Motor neuron (in vitro differentiated cells): ENCODE measurements around the gene LIPC. TPM values are rescaled to one million over a fixed set of nuclear protein-coding genes. Genes with fewer than 3 reads are reported as not detected.

Source experiments
- ATAC-seq, 8 experiments: fragments of 200-7000 bp; cut with Tn5 transposase; replicated peaks in 6 of 8; 2 replicates each; pipeline ENCODE4 v1.8.0; 2021; ENCODE audit warnings: mild to moderate bottlenecking in 8 of 8, moderate library complexity in 8 of 8
- H3K27ac ChIP-seq, 2 donors: fragments of 250-450 bp; sonication (Bioruptor Pico); 2 replicates each; pipeline ENCODE4 v1.9.0; 2021; ENCODE audit warnings: antibody characterized with exemption in 2 of 2, mild to moderate bottlenecking in 2 of 2, moderate library complexity in 1 of 2
- H3K4me1 ChIP-seq, 2 donors: fragments of 250-450 bp; sonication (Bioruptor Pico); replicated peaks in 1 of 2; 2 replicates each; pipeline ENCODE4 v1.6.1; 2021; ENCODE audit warnings: antibody characterized with exemption in 2 of 2, mild to moderate bottlenecking in 2 of 2, moderate library complexity in 1 of 2
- H3K4me3 ChIP-seq, 5 donors: fragments of 250-450 bp; sonication (Bioruptor Pico); 2 replicates each; pipeline ENCODE4 v1.9.0; 2021; ENCODE audit warnings: antibody characterized with exemption in 5 of 5, mild to moderate bottlenecking in 5 of 5, moderate library complexity in 4 of 5
- WGBS, 10 experiments: fragments of 450-650 bp; shearing (Covaris generic); methylation state at CpG; one replicate each; pipeline ENCODE4 v1.0.0; 2022; 5-methylcytosine and 5-hydroxymethylcytosine counted together
- in situ Hi-C, 9 experiments: fragments of 400-800 bp; cut with MboI; loops; one replicate each; pipeline ENCODE4 v1.15.0; 2021; ENCODE audit warnings: low sequenced_read_pairs in 9 of 9, low pct_unique_long_range_greater_than_20kb in 2 of 9; ENCODE audit not compliant: unreplicated experiment in 9 of 9
- total RNA-seq, 8 experiments: library from RNA; unstranded; fragments of 300-600 nt; gene quantifications; 2 replicates each; pipeline versions ENCODE4 v1.2.3 to v1.2.4, GENCODE V29; 2022

Gene LIPC
- total RNA-seq, 8 experiments from 2014 or later: 0.14 to 5.0 (median 0.47) TPM; not detected in 5

DNA sequence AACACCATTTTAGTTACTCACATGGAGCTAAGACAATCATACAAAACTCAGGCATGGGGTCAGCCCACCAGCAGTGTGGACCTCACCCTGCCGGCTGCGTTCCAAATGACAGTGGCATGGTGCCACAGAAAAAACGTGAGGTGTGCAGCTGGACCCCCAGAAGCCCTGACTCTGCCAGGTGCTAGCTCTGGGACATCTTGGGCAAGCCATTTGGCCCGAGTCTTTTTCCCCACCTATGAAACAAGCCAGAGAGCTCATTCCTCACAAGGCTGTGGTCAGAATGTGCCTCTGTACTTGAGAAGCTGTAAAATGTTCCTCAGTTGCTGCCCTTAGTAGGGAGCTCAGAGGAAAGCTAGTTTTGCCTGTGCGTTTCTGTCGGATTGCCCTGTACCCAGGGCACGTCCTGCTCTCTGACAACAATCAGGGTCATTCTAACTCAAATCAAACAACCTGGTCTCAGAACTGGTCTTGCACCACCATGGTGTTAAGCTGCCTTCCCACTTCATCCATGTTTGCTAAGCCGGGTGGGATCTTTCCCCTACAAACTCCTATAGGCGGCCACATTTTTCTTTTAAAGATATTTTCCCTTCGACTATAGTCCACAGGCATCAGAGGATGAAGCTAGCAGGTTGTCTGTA lies 44.9 kb downstream of the LIPC start:
- 65 to 90% (median 80%) methylated on average over 2 to 7 of the region's 10 CpGs; no CpG with 5 or more reads in 2 of the 10 experiments for WGBS, 10 experiments
- H3K27ac ChIP-seq: no peak overlapping the region
- no peak for ATAC-seq
- no peak overlapping the region for H3K4me3 ChIP-seq
- in situ Hi-C loops: no loop called here
- H3K4me1 ChIP-seq: peaks cover 3 to 14% of the 10 kb centered on the region in 2 donors

DNA sequence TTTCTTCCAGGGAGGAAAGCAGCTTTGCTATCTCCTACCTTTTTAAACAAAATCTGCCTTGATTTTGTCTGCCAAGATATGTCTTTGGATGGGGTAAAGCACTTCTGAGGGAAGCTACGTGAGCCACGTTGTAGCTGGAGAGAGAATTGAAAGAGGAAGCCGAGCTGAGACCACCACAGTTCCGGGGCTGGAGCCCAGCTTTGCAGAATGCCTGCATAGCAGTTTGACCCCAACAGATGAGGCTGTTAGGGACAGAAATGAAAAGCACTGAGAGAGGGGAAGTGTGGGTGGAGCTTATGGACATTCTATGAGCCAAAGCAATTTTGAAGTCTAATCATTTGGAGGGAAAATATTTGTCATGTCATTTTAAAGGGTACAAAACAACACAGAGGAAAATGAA lies 45.4 kb downstream of the LIPC start:
- in situ Hi-C loops: no loop called here
- Histone ChIP-seq H3K4me1 (peaks cover 3 to 14% of the 10 kb centered on the region in 2 donors), H3K27ac (no peak overlapping the region), H3K4me3 (no peak overlapping the region)
- 23 to 100% (median 66%) methylated on average over 1 to 4 of the region's 4 CpGs; no CpG with 5 or more reads in 2 of the 10 experiments for WGBS, 10 experiments
- ATAC-seq: no peak

DNA sequence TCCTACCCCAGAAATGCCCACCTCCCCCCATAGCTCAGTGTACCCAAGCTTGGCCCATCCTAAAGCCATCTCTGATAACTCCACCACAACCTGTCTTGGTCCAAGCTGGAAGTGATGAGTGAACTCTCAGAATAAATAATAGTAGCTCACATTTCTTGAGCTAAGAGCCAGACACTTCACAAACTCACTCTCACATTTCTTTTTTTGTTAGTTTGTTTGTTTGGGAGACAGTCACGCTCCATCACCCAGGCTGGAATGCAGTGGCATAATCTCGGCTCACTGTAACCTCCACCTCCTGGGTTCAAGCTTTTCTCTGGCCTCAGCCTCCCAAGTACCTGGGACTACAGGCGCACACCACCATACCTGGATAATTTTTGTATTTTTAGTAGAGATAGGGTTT lies 46.2 kb downstream of the LIPC start:
- peaks cover 3 to 10% of the 10 kb centered on the region in 2 donors for H3K4me1 ChIP-seq
- ATAC-seq: no peak
- no peak overlapping the region for H3K4me3 ChIP-seq
- in situ Hi-C loops: no loop called here
- WGBS, 10 experiments: 67 to 100% (median 100%) methylated on average over 1 to 2 of the region's 3 CpGs; no CpG with 5 or more reads in 2 of the 10 experiments
- H3K27ac ChIP-seq: no peak overlapping the region

DNA sequence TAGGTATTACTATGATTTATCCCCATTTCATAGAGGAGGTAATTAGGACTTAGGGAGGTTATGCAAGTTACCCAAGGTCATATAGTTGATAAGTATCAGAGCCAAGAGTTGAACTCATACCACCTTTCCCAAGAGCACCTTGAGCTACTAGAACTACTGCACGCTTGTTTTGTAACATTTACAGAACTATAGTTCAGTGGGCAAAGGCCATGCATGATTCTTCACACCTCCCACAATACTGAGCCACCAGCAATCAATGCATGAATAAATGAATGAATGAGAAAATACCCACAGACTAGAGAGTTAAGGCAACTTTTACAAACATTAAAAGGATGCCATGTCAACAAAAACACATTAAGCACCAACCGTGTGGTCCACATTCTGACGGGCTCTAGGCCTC lies 46.8 kb downstream of the LIPC start:
- H3K27ac ChIP-seq: no peak overlapping the region
- peaks cover 3 to 10% of the 10 kb centered on the region in 2 donors for H3K4me1 ChIP-seq
- H3K4me3 ChIP-seq: no peak overlapping the region
- no peak for ATAC-seq
- 80 to 100% (median 100%) methylated on average over 1 to 3 of the region's 3 CpGs; no CpG with 5 or more reads in 2 of the 10 experiments for WGBS, 10 experiments
- in situ Hi-C loops: no loop called here

DNA sequence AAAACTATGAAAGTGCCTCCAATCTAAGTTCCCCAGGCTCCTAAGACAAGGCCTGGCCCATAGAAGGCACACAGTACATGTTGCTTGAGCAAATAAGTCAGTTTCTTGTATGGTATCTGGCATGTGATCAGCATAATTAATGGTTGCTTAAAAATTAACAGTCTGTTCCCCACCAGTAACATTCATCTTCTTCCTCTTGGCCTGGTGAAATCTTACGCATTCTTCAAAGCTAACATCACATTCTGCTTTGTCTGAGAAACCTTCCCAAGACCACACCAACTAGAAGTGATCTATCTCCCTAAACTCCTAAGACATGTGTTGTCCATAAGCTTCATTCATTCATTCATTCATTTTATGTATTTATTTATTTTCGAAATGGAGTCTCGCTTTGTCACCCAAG lies 48.1 kb downstream of the LIPC start:
- WGBS, 10 experiments: 67 to 100% (median 97%) methylated on average over 1 to 3 of the region's 3 CpGs; no CpG with 5 or more reads in 5 of the 10 experiments
- H3K4me3 ChIP-seq: no peak overlapping the region
- H3K27ac ChIP-seq: no peak overlapping the region
- peaks cover 3 to 10% of the 10 kb centered on the region in 2 donors for H3K4me1 ChIP-seq
- in situ Hi-C loops: no loop called here
- ATAC-seq: no peak

DNA sequence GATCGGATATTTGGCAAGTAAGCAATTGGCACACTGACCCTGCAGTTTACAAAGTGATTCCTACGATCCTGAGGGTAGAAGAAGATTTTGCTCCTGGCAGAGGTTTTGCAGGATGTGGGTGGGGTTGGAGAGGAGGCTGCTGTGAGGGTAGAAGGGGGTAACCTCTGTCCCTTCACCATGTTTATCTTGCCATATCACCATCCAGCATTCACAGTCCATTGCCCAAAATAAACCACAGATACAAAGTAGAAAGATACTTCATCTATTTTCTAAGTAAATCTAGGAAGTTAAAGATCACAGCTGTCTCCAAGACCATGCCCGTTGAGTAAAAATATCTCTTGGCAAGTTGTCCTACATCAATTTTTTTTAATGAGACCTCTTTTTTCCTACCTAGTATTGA lies 51.6 kb downstream of the LIPC start:
- WGBS, 10 experiments: 67 to 100% (median 79%) methylated on average over 1 to 3 of the region's 3 CpGs; no CpG with 5 or more reads in 2 of the 10 experiments
- no peak overlapping the region for H3K27ac ChIP-seq
- H3K4me3 ChIP-seq: no peak overlapping the region
- in situ Hi-C loops: no loop called here
- no peaks in the 10 kb centered on the region for H3K4me1 ChIP-seq
- ATAC-seq: no peak

DNA sequence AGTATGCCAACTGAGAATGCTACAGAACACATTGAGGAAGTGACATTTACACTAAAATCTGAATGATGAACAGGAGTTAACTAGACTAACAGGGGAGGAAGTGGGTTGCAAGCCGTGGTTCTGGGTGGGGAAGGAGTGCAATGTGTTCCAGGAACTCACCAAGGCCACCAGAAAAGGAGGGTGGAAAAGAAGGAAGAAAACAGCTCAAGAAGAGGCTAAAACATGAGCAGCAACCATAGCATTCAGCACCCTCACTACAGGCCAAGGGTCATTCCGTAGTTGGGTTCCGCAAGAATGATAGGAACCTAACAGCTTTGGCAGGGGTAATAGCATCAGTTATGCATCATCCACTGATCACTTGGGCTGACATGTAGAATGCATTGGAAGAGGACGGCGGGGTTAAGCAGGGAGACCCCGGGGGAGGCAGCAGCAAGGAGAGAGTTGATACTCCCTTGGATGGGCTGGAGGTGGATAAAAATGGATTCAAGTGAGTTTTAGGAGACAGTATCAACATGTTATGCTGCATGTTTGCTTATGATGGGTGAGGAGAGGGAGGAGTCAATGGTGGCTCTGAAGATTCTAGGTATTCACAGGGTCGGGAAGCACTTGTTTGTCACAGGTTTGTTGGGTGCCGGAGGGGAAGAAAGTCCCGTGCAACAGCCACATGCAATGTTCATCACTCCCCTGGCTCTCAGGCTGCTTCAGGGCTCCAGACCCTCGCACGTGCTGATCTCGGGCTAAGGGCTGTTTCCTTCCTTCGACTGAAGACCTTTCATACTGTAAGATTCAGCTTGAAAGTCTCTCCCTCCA lies 53.2 kb downstream of the LIPC start:
- no peak overlapping the region for H3K27ac ChIP-seq
- no peak for ATAC-seq
- no peaks in the 10 kb centered on the region for H3K4me1 ChIP-seq
- 73 to 100% (median 87%) methylated on average over 1 to 12 of the region's 13 CpGs for WGBS, 10 experiments
- no peak overlapping the region for H3K4me3 ChIP-seq
- in situ Hi-C loops: no loop called here

DNA sequence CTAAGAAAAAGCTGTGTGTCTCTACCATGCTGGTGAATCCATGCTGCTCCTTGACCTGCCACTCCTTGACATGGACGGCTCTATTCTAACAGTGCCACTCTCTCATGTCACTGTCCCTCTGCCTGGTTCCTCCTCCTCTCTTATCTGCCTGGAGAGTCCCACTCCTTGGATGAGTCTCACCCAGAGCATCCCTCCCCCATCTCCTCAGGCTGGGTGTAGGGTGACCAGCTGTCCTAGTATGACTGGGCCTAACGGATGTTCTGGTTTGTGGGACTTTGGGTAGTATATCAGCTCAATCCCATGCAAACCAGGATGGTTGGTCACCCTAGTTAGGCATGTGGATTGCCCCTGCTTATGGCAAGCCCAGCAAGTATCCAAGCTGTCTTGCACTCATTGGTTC lies 54.3 kb downstream of the LIPC start:
- ATAC-seq: no peak
- H3K4me1 ChIP-seq: no peaks in the 10 kb centered on the region
- H3K4me3 ChIP-seq: no peak overlapping the region
- H3K27ac ChIP-seq: no peak overlapping the region
- in situ Hi-C loops: no loop called here
- WGBS, 10 experiments: 83 to 92% (median 83%) methylated on average over 1 to 2 of the region's 2 CpGs; no CpG with 5 or more reads in 7 of the 10 experiments

DNA sequence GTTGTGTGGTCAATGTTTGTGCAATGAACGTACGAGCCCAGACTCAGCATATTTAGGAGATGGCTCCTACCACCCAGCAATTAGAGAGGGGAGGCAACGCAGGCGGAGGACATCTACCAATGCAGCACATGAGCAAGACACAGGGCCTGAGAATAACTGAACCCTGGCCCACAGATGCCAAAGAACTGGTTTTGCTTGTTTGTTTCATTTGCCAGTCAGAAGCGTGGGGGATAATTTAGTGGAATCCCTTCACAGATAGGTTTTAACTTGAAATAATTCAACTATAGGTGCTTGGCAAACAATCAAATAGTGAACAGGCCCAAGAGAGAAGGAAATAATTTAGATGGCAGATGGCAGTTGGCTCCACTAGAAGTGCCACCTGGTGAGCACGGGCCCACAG lies 54.8 kb downstream of the LIPC start:
- H3K4me3 ChIP-seq: no peak overlapping the region
- H3K27ac ChIP-seq: no peak overlapping the region
- WGBS, 10 experiments: 80 to 100% (median 91%) methylated on average over 1 to 5 of the region's 6 CpGs; no CpG with 5 or more reads in 3 of the 10 experiments
- ATAC-seq: no peak
- in situ Hi-C loops: no loop called here
- H3K4me1 ChIP-seq: no peaks in the 10 kb centered on the region

DNA sequence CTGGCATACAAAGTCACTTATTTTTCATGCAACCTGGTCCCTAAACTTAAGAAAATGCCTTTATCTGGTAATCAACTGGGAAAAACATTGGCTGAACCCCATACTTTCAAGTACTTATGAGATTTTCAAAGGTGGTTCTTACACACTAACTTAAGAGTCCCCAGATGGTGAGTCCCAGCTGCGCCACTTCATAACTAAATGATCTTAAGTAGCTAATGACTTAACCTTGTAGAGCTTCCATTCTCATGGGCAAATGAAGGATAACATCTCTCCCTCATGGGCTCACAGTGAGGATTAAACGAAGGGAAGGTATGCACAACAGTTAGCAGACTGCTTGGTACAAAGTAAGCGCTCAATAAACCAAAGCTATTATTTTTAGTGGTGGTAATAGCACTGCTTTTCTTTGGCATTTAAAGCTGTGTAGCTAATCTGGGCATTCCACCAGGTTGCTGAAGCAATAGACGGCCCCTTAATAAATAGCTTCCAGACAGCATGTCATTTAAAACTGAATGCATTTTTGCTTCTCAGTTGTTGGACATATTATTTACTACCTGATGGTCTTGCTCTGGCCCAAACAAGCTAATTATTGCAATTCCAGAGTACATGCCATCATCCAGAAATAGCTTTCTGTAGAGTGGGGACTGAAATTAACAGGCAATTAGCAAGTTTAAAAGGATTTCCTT lies 55.4 kb downstream of the LIPC start:
- WGBS, 10 experiments: 37 to 93% (median 86%) methylated on average over 2 to 4 of the region's 4 CpGs; no CpG with 5 or more reads in 4 of the 10 experiments
- H3K4me3 ChIP-seq: no peak overlapping the region
- no peaks in the 10 kb centered on the region for H3K4me1 ChIP-seq
- H3K27ac ChIP-seq: no peak overlapping the region
- in situ Hi-C loops: no loop called here
- no peak for ATAC-seq

DNA sequence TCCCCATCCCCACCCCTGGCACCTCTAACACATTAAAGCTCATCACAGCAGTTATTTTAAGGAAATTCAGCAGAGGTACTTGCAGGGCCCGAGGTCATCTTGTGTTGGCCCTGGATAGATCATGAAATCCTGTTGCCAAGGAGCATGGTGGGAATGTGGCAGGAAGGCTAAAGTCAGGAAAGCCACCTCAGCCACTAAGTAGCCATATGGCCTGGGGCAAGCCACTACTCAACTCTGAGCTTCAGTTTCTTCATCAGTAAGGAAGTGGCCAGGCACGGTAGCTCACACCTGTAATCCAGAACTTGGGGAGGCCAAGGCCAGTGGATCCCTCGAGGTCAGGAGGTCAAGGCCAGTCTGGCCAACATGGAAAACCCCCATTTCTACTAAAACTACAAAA lies 55.9 kb downstream of the LIPC start:
- no peak overlapping the region for H3K4me3 ChIP-seq
- no peaks in the 10 kb centered on the region for H3K4me1 ChIP-seq
- in situ Hi-C loops: no loop called here
- H3K27ac ChIP-seq: no peak overlapping the region
- WGBS, 10 experiments: 50 to 100% (median 80%) methylated on average over 1 to 3 of the region's 3 CpGs; no CpG with 5 or more reads in 4 of the 10 experiments
- no peak for ATAC-seq

DNA sequence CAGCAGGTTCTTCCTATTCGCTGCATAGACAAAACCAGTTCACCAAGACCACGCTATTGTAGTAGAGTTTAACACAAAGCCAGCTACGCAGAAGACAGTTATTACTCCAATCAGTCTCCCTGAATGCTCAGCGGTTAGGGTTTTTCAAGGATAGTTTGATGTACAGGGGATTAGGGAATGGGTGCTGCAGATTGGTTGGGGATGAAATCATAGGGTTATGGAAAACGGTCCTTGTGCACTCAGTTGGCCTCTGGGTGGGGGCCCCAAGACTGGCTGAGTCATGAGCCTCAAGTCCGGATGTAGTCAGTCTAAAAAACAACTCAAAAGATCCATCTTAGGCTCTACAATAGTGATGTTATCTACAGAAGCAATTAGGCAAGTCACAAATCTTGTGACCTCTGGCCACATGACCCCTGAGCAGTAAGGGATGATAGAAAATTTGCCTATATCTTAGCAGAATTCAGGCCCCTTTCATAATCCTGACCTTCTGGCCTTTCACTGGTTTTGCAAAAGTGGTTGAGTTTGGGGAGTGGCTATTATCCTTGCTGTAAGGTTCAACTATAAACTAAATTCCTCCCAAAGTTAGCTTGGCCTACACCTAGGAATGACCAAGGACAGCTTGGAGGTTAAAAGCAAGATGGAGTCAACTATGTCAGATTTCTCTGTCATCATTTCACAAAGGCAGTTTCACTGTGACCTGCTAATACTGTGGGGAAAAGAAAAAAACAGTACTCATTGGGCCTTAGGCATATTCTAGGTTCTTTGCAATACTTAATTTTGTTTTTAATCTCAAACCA lies 57.7 kb downstream of the LIPC start:
- Histone ChIP-seq H3K4me1 (no peaks in the 10 kb centered on the region), H3K27ac (no peak overlapping the region), H3K4me3 (no peak overlapping the region)
- ATAC-seq: no peak
- 63 to 90% (median 87%) methylated on average over 2 to 6 of the region's 6 CpGs; no CpG with 5 or more reads in 4 of the 10 experiments for WGBS, 10 experiments
- in situ Hi-C loops: no loop called here
